Cardiac muscle cell (in vitro differentiated cells and primary cell): ENCODE measurements around the gene NTNG2. TPM values are rescaled to one million over a fixed set of nuclear protein-coding genes. Genes with fewer than 3 reads are reported as not detected.

Experiments used
- DNase-seq, 2 donors: peaks; one replicate each; pipeline versions ENCODE4 v3.0.0 to v3.0.0-alpha.2; 2010 to 2017; ENCODE audit warnings: low read depth in 1 of 2, low spot score in 1 of 2
- H3K27ac ChIP-seq: fragments of 200-600 bp; sonication (generic); 2 replicates; pipeline ENCODE4 v1.5.1; 2016
- H3K27me3 ChIP-seq: fragments of 200-600 bp; sonication (generic); 2 replicates; pipeline ENCODE4 v1.6.0; 2016; ENCODE audit warnings: control low read depth
- H3K36me3 ChIP-seq: fragments of 200-600 bp; sonication (generic); 2 replicates; pipeline ENCODE4 v1.5.1; 2016; ENCODE audit warnings: control low read depth
- H3K4me1 ChIP-seq: fragments of 200-600 bp; sonication (generic); 2 replicates; pipeline ENCODE4 v1.8.1; 2017; ENCODE audit warnings: low read depth, mild to moderate bottlenecking, mixed run types
- H3K4me3 ChIP-seq: fragments of 200-600 bp; sonication (generic); 2 replicates; pipeline ENCODE4 v1.5.1; 2016; ENCODE audit warnings: mild to moderate bottlenecking
- H3K9me3 ChIP-seq: fragments of 200-600 bp; sonication (generic); 2 replicates; pipeline ENCODE4 v1.5.1; 2017; ENCODE audit warnings: low read depth, mild to moderate bottlenecking, control low read depth
- polyA plus RNA-seq: library from polyadenylated mRNA; unstranded; fragments of >200 nt; fragmentation: Nextera tagmentation; extraction: Ambion mirVana; gene quantifications from 2 replicates; pipeline ENCODE4 v1.2.1, GENCODE V29; 2016
- total RNA-seq: library from RNA; depleted of rRNA; stranded (reverse); fragments of >200 nt; gene quantifications from 2 replicates; pipeline ENCODE4 v1.2.3, GENCODE V29; 2016
- TF ChIP-seq, protein P1 (sequence below): IDR thresholded peaks from 2 replicates; pipeline ENCODE4 v1.5.1; 2012; ENCODE audit warnings: low read depth, mild to moderate bottlenecking, low read length

Gene NTNG2
- total and polyA plus RNA-seq, 2 experiments from 2014 or later = 1.7 to 3.5 TPM

DNA sequence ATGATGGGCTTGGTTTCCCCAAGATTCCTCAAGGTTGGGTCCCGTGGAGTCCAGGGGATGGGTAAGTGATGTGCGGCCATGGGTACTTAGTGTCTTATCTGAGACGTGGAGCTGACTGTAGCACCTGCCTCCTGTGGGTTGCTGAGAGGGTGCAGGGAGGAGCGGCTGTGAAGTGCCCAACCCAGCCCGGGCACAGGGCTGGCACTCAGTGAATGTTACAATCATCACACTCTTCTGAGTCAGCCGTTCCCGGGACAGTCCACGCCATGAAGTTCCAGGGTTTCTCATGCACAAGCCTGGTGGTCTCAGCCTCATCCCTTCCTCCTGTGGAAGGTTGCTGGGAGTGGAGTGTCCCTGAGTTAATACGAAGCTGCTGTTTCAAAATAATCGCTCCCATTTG lies 29.1 kb downstream of the NTNG2 start:
- no peaks in the 10 kb centered on the region for H3K36me3 ChIP-seq
- DNase-seq = no peak
- H3K4me1 ChIP-seq = no peaks in the 10 kb centered on the region
- H3K4me3 ChIP-seq = no peak overlapping the region
- TF ChIP-seq, protein P1, sequence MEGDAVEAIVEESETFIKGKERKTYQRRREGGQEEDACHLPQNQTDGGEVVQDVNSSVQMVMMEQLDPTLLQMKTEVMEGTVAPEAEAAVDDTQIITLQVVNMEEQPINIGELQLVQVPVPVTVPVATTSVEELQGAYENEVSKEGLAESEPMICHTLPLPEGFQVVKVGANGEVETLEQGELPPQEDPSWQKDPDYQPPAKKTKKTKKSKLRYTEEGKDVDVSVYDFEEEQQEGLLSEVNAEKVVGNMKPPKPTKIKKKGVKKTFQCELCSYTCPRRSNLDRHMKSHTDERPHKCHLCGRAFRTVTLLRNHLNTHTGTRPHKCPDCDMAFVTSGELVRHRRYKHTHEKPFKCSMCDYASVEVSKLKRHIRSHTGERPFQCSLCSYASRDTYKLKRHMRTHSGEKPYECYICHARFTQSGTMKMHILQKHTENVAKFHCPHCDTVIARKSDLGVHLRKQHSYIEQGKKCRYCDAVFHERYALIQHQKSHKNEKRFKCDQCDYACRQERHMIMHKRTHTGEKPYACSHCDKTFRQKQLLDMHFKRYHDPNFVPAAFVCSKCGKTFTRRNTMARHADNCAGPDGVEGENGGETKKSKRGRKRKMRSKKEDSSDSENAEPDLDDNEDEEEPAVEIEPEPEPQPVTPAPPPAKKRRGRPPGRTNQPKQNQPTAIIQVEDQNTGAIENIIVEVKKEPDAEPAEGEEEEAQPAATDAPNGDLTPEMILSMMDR = no peak
- no peak overlapping the region for H3K27ac ChIP-seq
- peaks cover 19% of the 10 kb centered on the region for H3K27me3 ChIP-seq
- H3K9me3 ChIP-seq = no peaks in the 10 kb centered on the region

DNA sequence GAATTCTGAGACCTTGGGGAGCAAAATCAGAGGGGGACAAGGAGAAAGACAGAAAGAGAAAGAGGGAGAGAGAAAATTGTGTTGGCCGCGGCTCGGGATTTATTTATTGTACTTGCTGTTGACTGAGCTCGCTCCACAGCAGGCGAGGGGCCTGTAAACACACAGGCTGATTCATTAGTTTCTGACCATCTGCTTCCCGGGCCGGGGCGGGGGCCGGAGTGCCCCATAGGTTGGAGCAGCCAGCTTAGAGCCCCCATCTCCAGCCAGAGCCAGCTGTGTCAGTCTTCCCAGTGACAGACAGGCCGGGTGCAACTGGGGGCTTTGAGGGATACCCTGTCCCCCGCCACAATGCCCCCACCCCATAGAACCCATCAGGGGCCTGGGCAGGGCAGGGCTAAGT lies 30.9 kb downstream of the NTNG2 start:
- Histone ChIP-seq H3K36me3 (no peaks in the 10 kb centered on the region), H3K4me3 (no peak overlapping the region), H3K9me3 (no peaks in the 10 kb centered on the region), H3K27me3 (peaks cover 9% of the 10 kb centered on the region), H3K4me1 (no peaks in the 10 kb centered on the region), H3K27ac (no peak overlapping the region)
- TF ChIP-seq, protein P1 = no peak
- no peak for DNase-seq

DNA sequence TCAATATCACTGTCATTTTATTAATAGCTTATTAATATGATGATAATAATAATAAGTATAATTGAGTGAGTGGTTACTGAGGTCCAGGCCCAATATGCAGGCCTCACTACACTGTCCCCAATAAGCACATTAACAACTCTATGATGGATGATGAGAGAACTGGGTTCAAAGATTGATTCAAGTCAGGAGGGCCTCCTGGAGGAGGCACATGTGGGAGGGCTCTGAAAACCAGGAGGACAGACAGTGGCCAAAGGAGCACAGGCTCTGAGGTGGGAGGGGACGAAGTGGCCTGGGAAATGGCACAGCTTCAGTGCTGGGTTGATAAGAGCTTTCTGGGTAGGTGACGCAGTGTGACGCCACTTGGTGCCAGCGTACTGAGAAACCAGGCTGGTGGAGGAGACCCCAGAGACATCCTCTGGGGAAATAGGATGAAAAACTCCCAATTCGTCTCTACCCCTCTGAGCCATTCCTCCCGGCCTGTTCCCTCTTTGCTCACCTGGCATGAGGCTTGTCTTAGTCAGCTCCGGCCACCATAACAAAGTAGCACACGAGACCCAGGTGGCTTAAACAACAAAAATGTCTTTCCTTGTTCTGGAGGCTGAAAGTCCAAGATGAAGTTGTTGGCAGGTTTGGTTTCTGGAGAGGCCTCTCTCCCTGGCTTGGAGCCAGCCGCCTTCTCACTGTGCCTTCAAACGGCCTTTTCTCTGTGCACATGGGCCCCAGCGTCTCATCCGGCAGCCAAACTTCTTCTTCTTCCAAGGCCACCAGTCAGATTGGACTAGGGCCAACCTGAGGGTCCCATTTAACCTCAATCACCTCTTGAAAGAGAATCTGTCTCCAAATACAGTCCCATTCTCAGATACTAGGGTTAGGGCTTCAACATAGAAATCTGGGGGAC lies 31.6 kb downstream of the NTNG2 start:
- TF ChIP-seq, protein P1 = no peak

DNA sequence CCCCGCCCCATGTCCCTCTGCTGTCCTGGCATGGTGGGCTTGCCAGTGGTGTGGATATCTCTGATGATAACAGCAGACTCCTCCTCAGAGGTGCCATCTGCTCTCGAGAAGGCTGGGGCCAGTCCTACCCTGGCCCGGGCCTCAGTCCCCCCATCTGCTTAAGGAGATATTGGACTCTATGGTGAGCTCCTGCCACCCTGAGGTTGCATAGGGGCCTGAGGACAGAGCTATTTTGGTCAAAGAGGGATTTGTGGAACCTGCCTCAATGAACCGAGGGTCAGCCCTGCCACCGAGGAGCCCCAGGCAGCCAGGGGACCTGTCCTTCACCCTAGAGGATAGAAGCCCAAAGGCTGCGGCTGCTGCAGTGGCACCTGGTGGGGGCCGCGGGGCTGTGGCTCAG lies 32.6 kb downstream of the NTNG2 start:
- TF ChIP-seq, protein P1 = no peak
- no peak overlapping the region for H3K4me3 ChIP-seq
- no peaks in the 10 kb centered on the region for H3K36me3 ChIP-seq
- DNase-seq = no peak
- no peaks in the 10 kb centered on the region for H3K27me3 ChIP-seq
- no peak overlapping the region for H3K27ac ChIP-seq
- no peaks in the 10 kb centered on the region for H3K4me1 ChIP-seq
- H3K9me3 ChIP-seq = no peaks in the 10 kb centered on the region

More for the DNA sequence above, 31.6 kb downstream of the NTNG2 start:
- Histone ChIP-seq H3K4me1 (no peaks in the 10 kb centered on the region), H3K36me3 (no peaks in the 10 kb centered on the region), H3K9me3 (no peaks in the 10 kb centered on the region), H3K27me3 (peaks cover 3% of the 10 kb centered on the region), H3K27ac (no peak overlapping the region), H3K4me3 (no peak overlapping the region)
- DNase-seq = no peak

DNA sequence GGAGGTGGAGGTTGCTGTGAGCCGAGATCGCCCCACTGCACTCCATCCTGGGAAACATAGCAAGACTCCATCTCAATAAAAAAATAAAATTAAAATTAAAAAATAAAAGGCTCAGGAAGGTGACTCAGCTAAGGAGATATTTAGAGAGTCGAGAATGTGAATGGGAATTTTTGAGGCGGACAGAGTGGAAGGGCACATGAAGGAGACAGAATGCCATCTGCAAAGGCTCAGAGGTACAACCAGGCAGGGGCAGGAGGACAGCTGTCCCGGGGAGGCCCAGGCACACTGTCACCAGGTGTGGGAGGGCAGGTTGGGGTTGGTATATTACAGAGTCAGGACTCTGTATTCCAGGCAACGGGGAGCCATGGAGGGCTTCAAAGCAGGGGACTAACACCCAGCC lies 35.5 kb downstream of the NTNG2 start:
- no peaks in the 10 kb centered on the region for H3K36me3 ChIP-seq
- no peak overlapping the region for H3K27ac ChIP-seq
- no peaks in the 10 kb centered on the region for H3K9me3 ChIP-seq
- H3K4me1 ChIP-seq = no peaks in the 10 kb centered on the region
- no peak for DNase-seq
- no peak overlapping the region for H3K4me3 ChIP-seq
- H3K27me3 ChIP-seq = no peaks in the 10 kb centered on the region
- TF ChIP-seq, protein P1 = no peak
